NCI-H2227 (cell line): Measurements from ENCODE around the gene TGIF2.
"Not testable (repeated sequence)": the region's sequence is repeated elsewhere in the genome, so short reads cannot be mapped to it uniquely, and the experiment has no call there.

Experiments used
- DNase-seq: peaks from one replicate; lab custom pipeline; 2025; ENCODE audit not compliant: unreplicated experiment; lab: John Stamatoyannopoulos, UW

Gene TGIF2

DNA sequence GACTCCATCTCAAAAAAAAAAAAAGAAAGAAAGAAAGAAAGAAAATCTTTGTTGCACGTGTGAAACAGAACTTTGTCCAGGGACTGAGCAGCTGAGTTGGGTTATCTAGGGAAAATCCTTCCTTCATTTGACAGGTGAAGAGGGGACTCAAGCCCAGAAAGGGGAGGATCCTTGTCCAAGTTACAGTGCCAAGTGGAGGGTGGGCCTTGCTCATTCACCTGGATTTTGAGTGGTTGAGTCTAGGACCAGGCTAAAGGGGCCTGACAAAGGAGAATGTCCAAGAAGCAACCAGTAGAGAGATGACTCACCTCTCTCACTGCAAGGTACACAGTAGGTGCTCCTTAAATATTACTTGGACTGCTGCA lies 2.7 kb downstream of the TGIF2 start:
- DNase-seq = no peak

DNA sequence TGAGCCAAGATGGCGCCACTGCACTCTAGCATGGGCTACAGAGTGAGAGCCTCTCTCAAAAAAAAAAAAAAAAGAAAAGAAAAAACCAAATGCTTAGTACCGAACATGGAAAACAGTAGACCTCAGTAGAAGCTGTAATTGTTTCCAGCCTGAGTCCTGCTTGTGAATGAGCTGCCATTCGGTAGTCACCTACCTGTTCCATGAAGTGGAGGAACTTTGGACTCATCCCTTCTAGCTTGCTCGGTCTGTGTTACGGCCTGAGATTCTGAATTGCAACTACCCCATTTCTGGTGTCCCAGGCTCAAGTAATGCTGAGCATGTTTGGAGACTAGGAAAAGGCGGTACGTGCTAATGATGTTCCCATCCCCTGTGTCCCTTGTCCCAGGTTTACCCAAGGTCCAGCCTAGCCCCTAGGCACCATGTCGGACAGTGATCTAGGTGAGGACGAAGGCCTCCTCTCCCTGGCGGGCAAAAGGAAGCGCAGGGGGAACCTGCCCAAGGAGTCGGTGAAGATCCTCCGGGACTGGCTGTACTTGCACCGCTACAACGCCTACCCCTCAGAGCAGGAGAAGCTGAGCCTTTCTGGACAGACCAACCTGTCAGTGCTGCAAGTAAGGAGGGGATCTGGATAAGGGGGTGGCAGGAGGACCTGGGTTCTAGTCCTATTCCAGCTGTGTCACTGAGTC lies 5.1 kb downstream of the TGIF2 start:
- no peak for DNase-seq

DNA sequence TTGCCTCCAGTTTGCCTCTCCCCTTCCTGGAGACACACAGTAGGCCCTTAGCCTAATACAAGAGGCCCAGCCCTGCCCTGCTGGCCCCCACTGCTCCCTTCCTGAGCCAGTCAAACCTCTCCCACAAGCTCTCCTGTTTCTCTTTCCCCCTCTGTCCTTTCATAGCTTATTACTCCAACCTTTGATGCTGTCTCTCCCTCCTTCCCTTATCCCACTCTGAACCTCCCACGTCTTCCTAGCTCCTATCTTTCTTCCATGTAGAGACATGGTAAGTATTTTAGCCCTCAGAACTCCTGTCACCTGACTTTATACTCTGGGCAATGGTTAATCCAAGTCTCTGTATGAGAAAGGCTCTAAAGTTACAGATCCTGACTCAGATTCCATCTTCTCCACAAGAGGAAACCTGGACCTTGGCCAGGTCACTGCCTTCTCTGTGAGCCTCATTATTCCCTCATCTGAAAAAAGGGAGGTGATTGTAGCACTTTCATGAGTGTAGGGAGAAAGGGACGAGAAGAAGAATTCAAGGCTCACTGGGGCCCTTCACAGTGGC lies 6.7 kb downstream of the TGIF2 start:
- DNase-seq = no peak

DNA sequence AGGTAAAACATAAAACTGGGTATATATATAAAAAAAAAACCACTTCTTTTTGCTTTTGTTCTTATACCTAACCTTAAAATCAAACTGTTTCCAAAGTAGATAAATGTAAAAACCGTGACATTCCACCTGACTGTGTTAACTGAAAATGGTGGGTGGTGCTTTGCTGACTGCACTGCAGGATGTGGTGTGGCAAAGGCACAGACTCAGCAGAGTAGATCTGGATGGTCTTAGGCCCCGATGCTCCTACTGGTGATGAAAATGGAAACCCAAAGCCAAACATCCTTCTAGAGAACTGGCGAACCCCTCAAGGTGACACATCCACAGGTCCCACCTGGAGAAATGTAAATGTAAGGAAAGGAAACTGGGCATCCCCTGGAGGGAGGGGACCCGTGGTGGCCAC lies 8.9 kb downstream of the TGIF2 start:
- DNase-seq = no peak

DNA sequence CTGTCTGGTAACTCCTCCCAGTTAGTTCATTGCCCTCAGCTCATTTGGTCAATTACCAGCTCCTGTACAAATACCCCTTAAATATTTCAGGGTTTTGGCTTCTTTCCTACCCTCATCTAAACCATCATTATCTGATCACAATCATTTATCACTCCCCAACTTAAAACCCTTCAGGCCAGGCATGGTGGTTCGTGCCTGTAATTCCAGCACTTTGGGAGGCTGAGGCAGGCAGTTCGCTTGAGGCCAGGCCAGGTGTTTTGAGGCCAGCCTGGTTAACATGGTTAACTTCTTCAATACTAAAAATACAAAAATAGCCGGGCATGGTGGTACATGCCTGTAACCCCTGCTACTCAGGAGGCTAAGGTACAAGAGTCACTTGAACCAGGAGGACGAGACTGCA lies 9.4 kb downstream of the TGIF2 start:
- DNase-seq = no peak

DNA sequence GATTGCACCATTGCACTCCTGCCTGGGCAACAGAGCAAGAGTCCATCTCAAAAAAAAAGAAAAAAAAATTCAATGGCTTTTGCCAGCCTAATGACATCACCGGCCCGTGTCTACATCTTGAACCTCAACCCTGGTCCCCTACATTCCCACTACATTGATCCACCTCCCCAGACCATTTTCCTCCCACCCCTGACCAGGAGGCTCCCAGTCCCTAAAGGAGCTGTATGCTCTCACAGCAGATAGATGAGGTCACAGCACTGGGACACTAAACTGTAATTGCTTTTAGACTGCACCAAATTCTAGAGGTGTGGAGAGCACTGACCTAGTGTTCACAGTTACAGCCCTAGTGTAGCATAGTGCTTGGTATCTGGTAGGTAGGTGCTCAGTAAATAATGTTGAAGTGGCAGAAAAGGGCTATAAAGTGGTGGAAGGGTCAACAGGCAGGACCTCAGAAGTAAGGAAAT lies 10.7 kb downstream of the TGIF2 start:
- no peak for DNase-seq

DNA sequence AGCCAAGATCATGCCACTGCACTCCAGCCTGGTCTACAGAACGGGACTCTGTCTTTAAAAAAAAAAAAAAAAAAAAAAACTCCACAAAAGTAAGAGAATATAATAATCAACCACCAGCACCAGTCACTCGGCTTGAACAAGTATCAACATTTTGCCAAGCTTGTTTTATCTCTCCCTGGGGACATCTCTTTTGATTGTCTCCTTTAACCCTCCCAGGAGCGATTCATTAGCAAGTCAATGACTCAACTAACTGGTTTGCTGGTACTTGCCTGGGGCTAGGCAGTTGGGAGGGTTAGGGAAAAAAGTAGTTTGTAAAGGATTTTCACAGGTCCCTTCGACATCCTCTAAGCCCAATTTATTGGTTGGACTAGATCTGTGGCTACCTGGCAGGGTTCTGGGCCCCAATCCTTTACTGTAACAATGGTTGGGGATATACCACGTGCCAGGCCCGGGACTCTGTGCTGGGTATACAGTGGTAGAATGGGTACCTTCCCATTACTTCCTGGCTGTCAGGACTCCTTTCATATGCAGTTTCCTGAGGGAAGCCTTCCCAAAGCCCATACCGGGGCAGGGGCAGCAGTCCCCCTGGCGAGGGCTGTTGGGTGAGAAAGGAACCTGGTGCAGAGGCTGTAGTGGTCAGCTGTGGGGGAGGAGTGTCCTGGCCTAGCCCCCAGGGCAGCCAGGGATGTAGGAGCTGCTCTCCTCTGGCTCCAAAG lies 12.2 kb downstream of the TGIF2 start:
- no peak for DNase-seq

DNA sequence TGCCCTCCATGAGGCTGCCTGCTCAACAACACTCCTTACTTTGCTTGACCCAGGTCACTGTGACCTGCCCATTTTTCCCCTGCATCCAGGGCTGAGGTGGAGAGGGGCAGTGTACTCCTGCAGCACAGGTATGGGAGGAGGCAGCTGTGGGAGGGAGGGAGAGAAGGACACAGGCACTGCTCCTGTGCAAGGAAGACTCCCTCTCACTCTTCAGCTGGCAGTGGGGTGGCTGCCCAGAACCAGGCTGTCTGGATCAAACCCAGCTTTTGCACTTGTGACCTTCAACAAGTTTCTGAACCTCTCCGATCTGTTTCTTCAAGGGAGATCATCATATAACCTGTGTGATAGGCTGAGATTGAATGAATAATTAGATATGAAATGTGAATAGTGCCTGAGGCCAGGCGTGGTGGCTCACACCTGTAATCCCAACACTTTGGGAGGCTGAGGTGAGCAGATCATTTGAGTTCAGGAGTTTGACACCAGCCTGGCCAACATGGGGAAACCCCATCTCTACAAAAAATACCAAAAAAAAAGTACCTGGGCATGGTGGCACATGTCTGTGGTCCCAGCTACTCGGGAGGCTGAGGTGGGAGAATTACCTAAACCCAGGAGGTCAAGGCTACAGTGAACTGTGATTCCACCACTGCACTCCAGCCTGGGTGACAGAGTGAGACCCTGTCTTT lies 14.1 kb downstream of the TGIF2 start:
- DNase-seq = no peak

DNA sequence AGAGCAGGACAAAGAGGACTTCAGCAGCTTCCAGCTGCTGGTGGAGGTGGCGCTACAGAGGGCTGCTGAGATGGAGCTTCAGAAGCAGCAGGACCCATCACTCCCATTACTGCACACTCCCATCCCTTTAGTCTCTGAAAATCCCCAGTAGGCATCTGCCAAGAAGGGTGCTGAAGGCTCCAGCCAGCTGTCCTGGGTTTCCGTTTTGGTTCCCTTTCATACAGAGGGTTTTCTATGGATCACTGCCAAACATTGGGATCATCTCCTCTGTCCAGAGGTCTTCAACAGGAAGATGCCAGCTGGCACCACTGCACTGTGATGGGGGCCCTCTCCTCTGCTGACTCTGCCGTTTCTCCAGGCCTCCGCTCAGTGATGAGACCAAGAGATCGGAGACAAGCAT lies 17.9 kb downstream of the TGIF2 start:
- no peak for DNase-seq

DNA sequence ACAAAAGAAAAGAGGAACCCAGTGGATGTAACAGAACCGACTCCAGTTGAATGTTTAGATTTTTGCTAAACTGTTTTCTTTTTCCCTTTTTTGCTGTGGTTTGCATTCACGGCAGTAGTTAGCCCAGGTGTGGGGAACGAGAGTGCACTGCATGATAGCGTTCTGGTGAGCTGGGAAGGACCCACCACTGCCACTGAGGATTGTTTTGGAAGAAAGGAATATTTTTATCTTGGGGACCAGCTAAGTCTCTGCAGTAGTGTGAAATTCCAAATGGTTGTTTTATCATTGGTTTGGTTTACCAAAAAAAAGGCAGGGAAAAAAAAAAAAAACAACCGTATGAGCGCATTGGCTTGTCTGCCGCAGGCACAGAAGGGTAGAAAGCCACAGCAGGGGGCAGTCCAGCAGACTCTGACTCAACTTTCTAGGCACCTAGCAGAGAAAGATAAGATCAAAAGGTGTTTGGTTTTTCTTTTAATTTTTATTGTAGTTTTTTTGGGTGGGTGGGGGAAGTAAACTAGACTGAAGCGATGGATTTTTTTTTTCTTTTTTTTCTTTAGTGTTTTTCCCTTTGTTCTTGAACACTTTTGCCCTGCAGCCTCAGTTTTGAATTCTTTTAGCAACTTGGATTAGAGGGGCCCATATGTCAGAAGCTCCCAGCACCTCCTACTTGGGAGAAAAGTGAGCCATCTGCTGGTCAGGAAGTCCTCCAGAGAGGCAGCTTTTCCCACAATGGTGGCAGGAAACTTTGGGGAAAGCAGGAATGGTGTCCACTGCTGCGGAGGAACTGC lies 18.7 kb downstream of the TGIF2 start:
- peak; percentile 18 for DNase-seq

DNA sequence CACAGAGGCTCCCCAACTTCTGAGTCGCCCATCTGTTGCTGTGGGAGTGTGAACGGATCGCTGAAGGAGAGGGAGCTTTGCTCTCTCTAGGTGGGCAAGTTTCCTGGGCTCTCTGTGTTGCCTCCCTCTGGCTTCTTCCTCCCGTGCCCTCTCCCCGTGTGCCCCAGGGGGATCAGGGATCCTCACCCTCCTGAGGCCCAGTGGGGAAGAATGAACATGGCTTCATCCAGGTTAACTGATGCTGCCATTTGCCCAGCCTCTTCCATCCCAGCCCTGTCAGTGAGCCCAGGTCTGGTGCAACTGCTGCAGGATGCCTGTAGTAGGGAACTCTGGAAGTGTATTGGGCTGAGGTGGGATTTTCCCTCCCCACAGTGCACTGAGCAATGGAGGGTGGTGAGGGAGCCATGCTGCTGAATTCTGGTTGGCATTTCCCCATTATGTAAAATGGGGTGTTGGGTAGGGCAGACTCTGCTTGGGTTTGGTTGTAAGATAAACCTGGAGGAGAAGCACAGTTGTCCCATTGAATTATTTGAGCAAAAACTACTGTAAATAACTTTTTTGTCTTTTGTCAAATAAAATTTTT lies 20.0 kb downstream of the TGIF2 start:
- no peak for DNase-seq

DNA sequence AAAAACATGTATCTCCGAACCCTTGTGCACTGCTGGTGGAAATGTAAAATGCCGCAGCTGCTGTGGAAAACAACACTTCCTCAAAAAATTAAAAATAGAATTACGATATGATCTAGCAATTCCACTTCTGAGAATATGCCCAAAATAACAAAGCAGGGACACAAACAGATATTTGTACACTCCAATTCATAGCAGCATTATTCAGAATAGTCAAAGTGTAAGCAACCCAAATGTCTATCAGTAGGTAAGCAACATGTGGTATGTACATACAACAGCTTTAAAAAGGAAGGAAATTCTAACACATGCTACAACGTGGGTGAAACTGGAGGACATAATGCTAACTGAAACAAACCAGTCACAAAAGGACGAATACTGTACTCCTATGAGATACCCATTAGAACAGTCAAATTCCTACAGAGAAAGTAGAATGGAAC lies 26.5 kb downstream of the TGIF2 start:
- DNase-seq = no peak

DNA sequence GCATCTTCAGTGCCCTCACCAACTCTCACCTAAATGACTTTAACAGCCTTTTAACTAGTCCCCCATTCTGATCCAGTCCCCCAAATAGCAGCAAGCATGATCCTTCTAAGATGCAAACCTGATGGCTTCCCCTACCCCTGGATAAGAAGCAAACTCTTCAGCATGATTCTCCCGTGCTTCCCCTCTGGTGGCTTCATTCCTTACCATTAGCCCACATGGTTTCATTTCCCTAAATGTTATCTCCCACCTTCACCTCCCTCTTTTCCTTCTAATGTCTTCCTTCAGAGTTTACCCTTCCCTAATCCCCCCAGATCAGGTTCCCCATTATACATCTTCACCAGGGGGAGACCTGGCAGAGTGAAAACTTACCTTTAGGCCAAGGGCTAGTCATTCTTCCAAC lies 28.1 kb downstream of the TGIF2 start:
- no peak for DNase-seq

DNA sequence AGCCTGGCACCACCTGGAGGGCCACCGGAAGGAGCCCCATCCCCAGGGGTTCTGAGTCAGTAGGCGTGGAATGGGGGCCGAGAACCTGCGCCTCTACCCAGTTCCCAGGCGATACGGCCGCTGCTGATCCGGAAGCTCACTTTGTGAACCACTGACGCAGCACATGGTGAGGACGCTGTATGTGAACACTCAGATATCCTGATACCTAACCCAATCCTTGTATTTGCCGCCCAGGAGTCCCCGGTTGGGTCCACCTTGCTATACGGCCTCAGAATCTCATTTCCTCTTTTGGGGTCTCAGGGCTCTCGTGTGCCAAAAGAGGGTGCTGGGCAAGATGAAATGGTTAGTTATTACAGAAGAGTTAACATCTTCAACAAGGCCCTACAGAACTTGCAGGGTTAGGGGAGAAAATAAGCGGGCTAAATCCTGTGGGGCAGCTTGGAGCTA lies 31.6 kb downstream of the TGIF2 start:
- DNase-seq = peak; percentile 44

DNA sequence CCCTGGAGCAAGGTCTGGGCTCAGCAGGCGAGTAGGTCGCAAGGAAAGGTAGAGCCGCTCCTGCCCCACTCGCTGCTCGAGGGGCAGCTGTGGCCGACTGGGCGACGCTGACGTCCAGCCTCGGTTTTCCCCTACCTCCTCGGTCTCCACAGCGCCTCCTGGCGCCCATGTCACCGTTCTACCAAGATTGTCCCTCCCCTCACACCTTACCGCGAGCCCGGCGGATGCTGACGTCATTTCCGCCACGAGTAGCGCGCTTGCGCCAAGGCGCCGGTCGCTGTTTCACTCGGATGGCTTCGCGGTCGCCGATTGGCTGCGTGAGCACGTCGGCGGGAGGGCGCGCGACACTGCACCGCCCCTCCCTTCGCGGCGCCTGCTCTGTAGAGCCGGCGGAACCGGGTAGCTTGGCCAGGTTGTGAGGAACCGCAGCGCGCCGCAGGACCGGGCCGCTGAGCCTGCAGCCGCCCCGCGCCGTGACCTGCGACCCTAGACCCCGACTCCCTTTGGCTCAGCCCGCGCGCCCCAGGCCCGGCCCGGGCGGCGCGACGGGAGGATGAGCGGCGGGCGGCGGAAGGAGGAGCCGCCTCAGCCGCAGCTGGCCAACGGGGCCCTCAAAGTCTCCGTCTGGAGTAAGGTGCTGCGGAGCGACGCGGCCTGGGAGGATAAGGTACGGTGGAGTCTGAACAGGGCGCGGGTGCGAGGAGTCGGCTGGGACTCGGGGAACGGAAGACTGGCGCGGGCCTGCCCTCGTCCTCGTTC lies 32.2 kb downstream of the TGIF2 start, which contains the start of gene RAB5IF:
TSS of gene RAB5IF (plus strand) at position 381 of the 759 bp plus-strand sequence. CDS start at position 554, 173 bp downstream.
- DNase-seq = peak; percentile 100

DNA sequence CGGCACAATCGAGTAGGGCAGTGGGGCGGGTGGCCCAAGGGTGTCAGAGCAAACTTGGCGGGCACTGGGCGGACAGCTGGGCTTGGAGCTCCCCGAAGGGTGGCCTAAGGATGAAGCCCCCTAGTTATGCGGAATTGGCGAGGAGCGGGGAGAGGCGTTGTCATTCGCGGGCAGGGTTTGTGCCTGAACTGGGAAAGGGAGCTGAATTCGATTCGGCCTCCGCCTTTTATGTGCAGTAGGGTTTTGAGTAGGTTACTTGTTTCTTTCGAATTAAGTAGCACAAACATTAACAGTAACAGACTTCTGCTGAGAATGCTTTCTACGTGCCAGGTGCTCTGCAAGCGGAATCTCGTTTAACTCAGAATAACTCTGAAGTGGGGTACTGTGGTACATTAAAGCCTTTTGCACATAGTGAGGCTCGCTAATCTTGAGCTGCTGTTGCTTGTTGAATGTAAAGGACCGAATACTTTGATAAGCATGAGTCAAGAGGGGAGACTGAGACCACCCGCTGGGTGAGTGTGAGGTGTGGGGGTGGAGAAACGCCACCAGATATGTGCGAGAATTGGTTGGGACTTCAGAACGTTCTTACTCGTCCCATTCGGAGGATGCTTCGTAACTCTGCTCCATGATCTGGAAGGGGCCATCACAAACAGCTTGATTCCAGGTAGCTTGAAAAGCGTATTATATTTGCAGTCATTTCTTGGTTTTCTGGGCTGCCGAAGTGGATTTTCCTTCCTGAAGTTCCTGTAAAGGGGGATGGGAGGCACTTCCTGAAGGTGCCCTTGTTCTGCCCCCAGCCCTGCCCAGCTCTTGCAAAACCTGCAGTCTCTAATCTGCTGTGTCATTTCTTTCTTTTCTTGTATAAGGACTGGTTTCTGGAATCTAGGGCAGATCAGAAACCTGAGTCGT lies 33.0 kb downstream of the TGIF2 start:
- DNase-seq = peak; percentile 31

DNA sequence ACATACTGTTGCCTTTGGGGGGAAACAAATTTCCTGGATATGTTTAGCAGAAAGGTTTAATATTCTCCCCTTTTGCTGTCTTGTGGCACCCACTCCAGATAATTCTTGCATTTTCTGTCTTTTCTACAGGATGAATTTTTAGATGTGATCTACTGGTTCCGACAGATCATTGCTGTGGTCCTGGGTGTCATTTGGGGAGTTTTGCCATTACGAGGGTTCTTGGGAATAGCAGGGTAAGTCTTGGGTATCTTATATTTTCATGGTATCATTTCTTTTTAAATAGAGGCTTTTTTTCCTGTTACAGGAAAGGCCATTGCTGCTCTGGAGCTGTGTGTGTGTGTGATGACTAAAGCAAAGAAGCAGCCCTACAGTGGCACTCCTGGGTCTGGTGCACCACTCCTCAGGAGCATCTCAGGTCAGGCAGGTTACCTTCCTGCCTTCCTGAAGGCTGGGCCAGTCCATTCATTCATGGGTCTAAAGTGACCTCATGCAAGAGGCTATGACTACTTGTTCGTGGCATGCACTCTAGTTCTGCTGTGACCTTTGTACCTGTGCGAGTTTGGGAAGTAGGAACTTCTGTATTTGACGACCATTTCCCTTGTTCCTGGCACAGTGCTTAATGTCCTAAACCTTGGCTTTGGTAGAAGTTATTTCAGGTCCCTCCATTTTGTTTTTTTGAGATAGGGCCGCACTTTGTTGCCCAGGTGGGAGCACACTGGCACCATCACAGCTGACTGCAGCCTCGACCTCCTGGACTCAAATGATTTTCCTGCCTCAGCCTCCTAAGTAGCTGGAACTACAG lies 34.4 kb downstream of the TGIF2 start:
- no peak for DNase-seq

DNA sequence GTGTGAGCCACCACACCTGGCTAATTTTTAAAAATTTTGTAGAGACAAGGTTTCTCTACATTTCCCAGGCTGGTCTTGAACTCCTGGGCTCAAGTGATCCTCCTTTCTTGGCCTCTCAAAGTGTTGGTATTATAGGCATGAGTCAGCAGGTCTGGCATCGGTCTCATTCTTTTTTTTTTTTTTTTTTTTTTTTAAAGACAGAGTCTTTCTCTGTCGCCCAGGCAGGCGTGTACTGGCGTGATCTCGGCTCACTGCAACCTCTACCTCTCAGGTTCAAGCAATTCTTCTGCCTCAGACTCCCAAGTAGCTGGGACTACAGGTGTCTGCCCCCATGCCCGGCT lies 35.0 kb downstream of the TGIF2 start:
- DNase-seq = not testable (repeated sequence)
